ENCODE results near the gene ZNF518A. TPM values are rescaled to one million over a fixed set of nuclear protein-coding genes. Genes with fewer than 3 reads are reported as not detected.

ZNF518A gene
- total and polyA plus RNA-seq, 9 of the 15 experiments (the other 6 are each of a cell fraction or from before 2014, with no cell fraction given) = 6.3 to 30.0 (median 17.4) TPM

- CTCF ChIA-PET (ENCODE audit: low intra/inter-chr PET ratio) = no interaction called here
- TF ChIP-seq DPF2 (IDR thresholded peaks at IDR 0.05) (no peak), NEUROD1 (IDR thresholded peaks at IDR 0.05; ENCODE audit: borderline replicate concordance, low read depth, low read length, partially characterized antibody) (no peak), KLF6 (CRISPR knock-in tag; IDR thresholded peaks at IDR 0.05; ENCODE audit: borderline replicate concordance) (no peak), CCNT2 (IDR thresholded peaks at IDR 0.05; ENCODE audit: borderline replicate concordance, extremely low read depth, insufficient read length, low read depth, low read length) (no peak), HNRNPK (IDR thresholded peaks at IDR 0.05; ENCODE audit: low read depth, low read length, poor library complexity, severe bottlenecking) (no peak), SIN3B (IDR thresholded peaks at IDR 0.05; ENCODE audit: low read depth) (no peak), CC2D1A (IDR thresholded peaks at IDR 0.05) (no peak), IRF9 (tag; IDR thresholded peaks at IDR 0.05) (no peak), MAFG (tag; conservative IDR thresholded peaks at IDR 0.05) (no peak), EP300 (IDR thresholded peaks at IDR 0.05; ENCODE audit: low read length) (no peak), SIX5 (IDR thresholded peaks at IDR 0.05; ENCODE audit: borderline replicate concordance in 1 of 2, insufficient read depth in 1 of 2, low read depth in 1 of 2, low read length in 2 of 2) (no peak), STAT5B (CRISPR knock-in tag; IDR thresholded peaks at IDR 0.05) (no peak), SMARCB1 (IDR thresholded peaks at IDR 0.05; ENCODE audit: insufficient read length, low read depth) (no peak), ZNF77 (CRISPR knock-in tag; IDR thresholded peaks at IDR 0.05) (no peak), ZNF23 (CRISPR knock-in tag; IDR thresholded peaks at IDR 0.05) (no peak)
- TF ChIP-seq, protein P1, sequence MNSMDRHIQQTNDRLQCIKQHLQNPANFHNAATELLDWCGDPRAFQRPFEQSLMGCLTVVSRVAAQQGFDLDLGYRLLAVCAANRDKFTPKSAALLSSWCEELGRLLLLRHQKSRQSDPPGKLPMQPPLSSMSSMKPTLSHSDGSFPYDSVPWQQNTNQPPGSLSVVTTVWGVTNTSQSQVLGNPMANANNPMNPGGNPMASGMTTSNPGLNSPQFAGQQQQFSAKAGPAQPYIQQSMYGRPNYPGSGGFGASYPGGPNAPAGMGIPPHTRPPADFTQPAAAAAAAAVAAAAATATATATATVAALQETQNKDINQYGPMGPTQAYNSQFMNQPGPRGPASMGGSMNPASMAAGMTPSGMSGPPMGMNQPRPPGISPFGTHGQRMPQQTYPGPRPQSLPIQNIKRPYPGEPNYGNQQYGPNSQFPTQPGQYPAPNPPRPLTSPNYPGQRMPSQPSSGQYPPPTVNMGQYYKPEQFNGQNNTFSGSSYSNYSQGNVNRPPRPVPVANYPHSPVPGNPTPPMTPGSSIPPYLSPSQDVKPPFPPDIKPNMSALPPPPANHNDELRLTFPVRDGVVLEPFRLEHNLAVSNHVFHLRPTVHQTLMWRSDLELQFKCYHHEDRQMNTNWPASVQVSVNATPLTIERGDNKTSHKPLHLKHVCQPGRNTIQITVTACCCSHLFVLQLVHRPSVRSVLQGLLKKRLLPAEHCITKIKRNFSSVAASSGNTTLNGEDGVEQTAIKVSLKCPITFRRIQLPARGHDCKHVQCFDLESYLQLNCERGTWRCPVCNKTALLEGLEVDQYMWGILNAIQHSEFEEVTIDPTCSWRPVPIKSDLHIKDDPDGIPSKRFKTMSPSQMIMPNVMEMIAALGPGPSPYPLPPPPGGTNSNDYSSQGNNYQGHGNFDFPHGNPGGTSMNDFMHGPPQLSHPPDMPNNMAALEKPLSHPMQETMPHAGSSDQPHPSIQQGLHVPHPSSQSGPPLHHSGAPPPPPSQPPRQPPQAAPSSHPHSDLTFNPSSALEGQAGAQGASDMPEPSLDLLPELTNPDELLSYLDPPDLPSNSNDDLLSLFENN (IDR thresholded peaks at IDR 0.05; ENCODE audit: low read depth in 2 of 2, low read length in 2 of 2) = no peak
- TF ChIP-seq, protein P2, sequence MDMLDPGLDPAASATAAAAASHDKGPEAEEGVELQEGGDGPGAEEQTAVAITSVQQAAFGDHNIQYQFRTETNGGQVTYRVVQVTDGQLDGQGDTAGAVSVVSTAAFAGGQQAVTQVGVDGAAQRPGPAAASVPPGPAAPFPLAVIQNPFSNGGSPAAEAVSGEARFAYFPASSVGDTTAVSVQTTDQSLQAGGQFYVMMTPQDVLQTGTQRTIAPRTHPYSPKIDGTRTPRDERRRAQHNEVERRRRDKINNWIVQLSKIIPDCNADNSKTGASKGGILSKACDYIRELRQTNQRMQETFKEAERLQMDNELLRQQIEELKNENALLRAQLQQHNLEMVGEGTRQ (CRISPR knock-in tag; IDR thresholded peaks at IDR 0.05) = no peak
These were observed 40.1 kb downstream of the ZNF518A start for GRCh38 chr10:96170230-96170629.

More at GRCh38 chr10:96170230-96170629, 40.1 kb downstream of the ZNF518A start:
- no TSS peak for BruUV-seq (replicated peaks)
- POLR2A ChIA-PET = interaction anchor here (1.0 kb wide), 1 partner anchor 46 kb away, joined by 5 read pairs; no protein-coding TSS in a partner anchor
- FAIRE-seq = no peak
- Histone ChIP-seq H3K27me3 (ENCODE audit: control insufficient read depth in 2 of 2, insufficient read depth in 2 of 2, low read length in 2 of 2) (no peaks in the 10 kb centered on the region), H2AFZ (ENCODE audit: low read depth, low read length) (no peak overlapping the region), H3K36me3 (ENCODE audit: control insufficient read depth, insufficient read depth, low read length) (no peaks in the 10 kb centered on the region), H4K20me1 (replicated peaks; ENCODE audit: control insufficient read depth, insufficient read depth, low read length) (no peaks in the 10 kb centered on the region), H3K9ac (ENCODE audit: insufficient read depth in 1 of 2, low read depth in 2 of 2, low read length in 2 of 2) (no peak overlapping the region), H3K4me1 (replicated peaks in 1 of 2; ENCODE audit: control insufficient read depth in 2 of 2, insufficient read depth in 2 of 2, low read length in 2 of 2) (no peaks in the 10 kb centered on the region), H3K9me3 (replicated peaks; ENCODE audit: control insufficient read depth, insufficient read depth, low read depth, low read length) (no peaks in the 10 kb centered on the region; the same call in 1 of the 2 replicates), H3K4me2 (ENCODE audit: insufficient read depth, low read length) (no peak overlapping the region), H3K9me1 (ENCODE audit: control insufficient read depth, insufficient read depth, low read length) (no peaks in the 10 kb centered on the region), H3K27ac (ENCODE audit: extremely low read depth, low read depth, low read length) (no peak overlapping the region), H3K4me3 (no peak overlapping the region), H3K79me2 (ENCODE audit: control insufficient read depth, insufficient read depth, low read length) (no peaks in the 10 kb centered on the region)
- in situ Hi-C loops (cut with MboI) = no loop called here
- DNase-seq (ENCODE audit: extremely low read depth in 1 of 4, low spot score in 3 of 4) = no peak
- ATAC-seq = no peak
- intact Hi-C loops (cut with micrococcal nuclease) = no loop called here
